ENCODE data around the gene PARVB. TPM values are rescaled to one million over a fixed set of nuclear protein-coding genes. Genes with fewer than 3 reads are reported as not detected.

PARVB gene
- total RNA-seq, 1 donor = 29.3 TPM

GRCh38 chr22:44161673-44162072 lies 137.6 kb downstream of the PARVB start:
- no peak overlapping the region for H3K27ac ChIP-seq (ENCODE audit: low read depth, low read length)
- no peak for TF ChIP-seq CTCF (IDR thresholded peaks at IDR 0.05; ENCODE audit: extremely low read depth, low read depth, low read length)
- no peak for DNase-seq (ENCODE audit: insufficient read length, low spot score, missing footprints)
- no peak overlapping the region for H2AFZ ChIP-seq (ENCODE audit: low read length)
- no peaks in the 10 kb centered on the region for H3K79me2 ChIP-seq (ENCODE audit: insufficient read depth, low read length)
- no peak overlapping the region for H3K4me2 ChIP-seq (ENCODE audit: insufficient read depth, low read length)
- no peaks in the 10 kb centered on the region for H3K27me3 ChIP-seq (ENCODE audit: insufficient read depth, low read length)
- no peaks in the 10 kb centered on the region for H4K20me1 ChIP-seq (ENCODE audit: insufficient read depth, low read length)
- H3K4me3 ChIP-seq (ENCODE audit: insufficient read depth, low read length) = no peak overlapping the region
- no peaks in the 10 kb centered on the region for H3K9me3 ChIP-seq (ENCODE audit: low read depth, low read length)
- H3K36me3 ChIP-seq (ENCODE audit: insufficient read depth, low read length) = no peaks in the 10 kb centered on the region
- H3K4me1 ChIP-seq (ENCODE audit: insufficient read depth, low read length) = peaks cover 9% of the 10 kb centered on the region

GRCh38 chr22:44162960-44163359 lies 138.9 kb downstream of the PARVB start:
- Histone ChIP-seq H3K36me3 (ENCODE audit: insufficient read depth, low read length) (no peaks in the 10 kb centered on the region), H3K9me3 (ENCODE audit: low read depth, low read length) (no peaks in the 10 kb centered on the region), H3K4me2 (ENCODE audit: insufficient read depth, low read length) (no peak overlapping the region), H2AFZ (ENCODE audit: low read length) (no peak overlapping the region), H3K27ac (ENCODE audit: low read depth, low read length) (no peak overlapping the region), H3K4me1 (ENCODE audit: insufficient read depth, low read length) (peaks cover 9% of the 10 kb centered on the region), H3K4me3 (ENCODE audit: insufficient read depth, low read length) (no peak overlapping the region), H3K79me2 (ENCODE audit: insufficient read depth, low read length) (no peaks in the 10 kb centered on the region), H3K27me3 (ENCODE audit: insufficient read depth, low read length) (no peaks in the 10 kb centered on the region), H4K20me1 (ENCODE audit: insufficient read depth, low read length) (no peaks in the 10 kb centered on the region)
- no peak for DNase-seq (ENCODE audit: insufficient read length, low spot score, missing footprints)
- TF ChIP-seq CTCF (IDR thresholded peaks at IDR 0.05; ENCODE audit: extremely low read depth, low read depth, low read length) = no peak

- DNase-seq (ENCODE audit: insufficient read length, low spot score, missing footprints) = no peak
- Histone ChIP-seq H4K20me1 (ENCODE audit: insufficient read depth, low read length) (no peaks in the 10 kb centered on the region), H3K4me1 (ENCODE audit: insufficient read depth, low read length) (peaks cover 9% of the 10 kb centered on the region), H3K4me2 (ENCODE audit: insufficient read depth, low read length) (no peak overlapping the region), H2AFZ (ENCODE audit: low read length) (no peak overlapping the region), H3K9me3 (ENCODE audit: low read depth, low read length) (no peaks in the 10 kb centered on the region), H3K36me3 (ENCODE audit: insufficient read depth, low read length) (no peaks in the 10 kb centered on the region), H3K27me3 (ENCODE audit: insufficient read depth, low read length) (no peaks in the 10 kb centered on the region), H3K27ac (ENCODE audit: low read depth, low read length) (no peak overlapping the region), H3K4me3 (ENCODE audit: insufficient read depth, low read length) (no peak overlapping the region), H3K79me2 (ENCODE audit: insufficient read depth, low read length) (no peaks in the 10 kb centered on the region)
- no peak for TF ChIP-seq CTCF (IDR thresholded peaks at IDR 0.05; ENCODE audit: extremely low read depth, low read depth, low read length)
Measured at GRCh38 chr22:44163536-44163935, 139.4 kb downstream of the PARVB start.

- Histone ChIP-seq H3K27ac (ENCODE audit: low read depth, low read length) (no peak overlapping the region), H3K36me3 (ENCODE audit: insufficient read depth, low read length) (peaks cover 2% of the 10 kb centered on the region), H2AFZ (ENCODE audit: low read length) (no peak overlapping the region), H3K27me3 (ENCODE audit: insufficient read depth, low read length) (no peaks in the 10 kb centered on the region), H3K4me2 (ENCODE audit: insufficient read depth, low read length) (no peak overlapping the region), H3K4me1 (ENCODE audit: insufficient read depth, low read length) (peaks cover 9% of the 10 kb centered on the region), H3K9me3 (ENCODE audit: low read depth, low read length) (no peaks in the 10 kb centered on the region), H4K20me1 (ENCODE audit: insufficient read depth, low read length) (no peaks in the 10 kb centered on the region), H3K4me3 (ENCODE audit: insufficient read depth, low read length) (no peak overlapping the region), H3K79me2 (ENCODE audit: insufficient read depth, low read length) (no peaks in the 10 kb centered on the region)
- no peak for TF ChIP-seq CTCF (IDR thresholded peaks at IDR 0.05; ENCODE audit: extremely low read depth, low read depth, low read length)
- DNase-seq (ENCODE audit: insufficient read length, low spot score, missing footprints) = no peak
Measured at GRCh38 chr22:44164031-44164430, 139.9 kb downstream of the PARVB start.

Measured in osteoblast (primary cell).